Thyroid gland (tissue), 4 donors: ENCODE results near the gene TTC38.

Experiments used
- POLR2A ChIP-seq, 2 donors: fragments of 450-650 bp; IDR thresholded peaks; one replicate each; pipeline ENCODE4 v1.6.1; 2017; ENCODE audit warnings: antibody characterized with exemption in 2 of 2, mild to moderate bottlenecking in 2 of 2, moderate library complexity in 1 of 2
- TF ChIP-seq, protein P1 (sequence below), 6 experiments: fragments of 200-600 bp in 3 of 6; fragments of 450-650 bp in 3 of 6; sonication (generic) in 3 of 6; IDR thresholded peaks; one replicate each; pipeline ENCODE4 v1.5.1; 2016 to 2019; ENCODE audit warnings: antibody characterized with exemption in 6 of 6, mild to moderate bottlenecking in 2 of 6, inconsistent platforms in 1 of 6, moderate library complexity in 1 of 6

DNA sequence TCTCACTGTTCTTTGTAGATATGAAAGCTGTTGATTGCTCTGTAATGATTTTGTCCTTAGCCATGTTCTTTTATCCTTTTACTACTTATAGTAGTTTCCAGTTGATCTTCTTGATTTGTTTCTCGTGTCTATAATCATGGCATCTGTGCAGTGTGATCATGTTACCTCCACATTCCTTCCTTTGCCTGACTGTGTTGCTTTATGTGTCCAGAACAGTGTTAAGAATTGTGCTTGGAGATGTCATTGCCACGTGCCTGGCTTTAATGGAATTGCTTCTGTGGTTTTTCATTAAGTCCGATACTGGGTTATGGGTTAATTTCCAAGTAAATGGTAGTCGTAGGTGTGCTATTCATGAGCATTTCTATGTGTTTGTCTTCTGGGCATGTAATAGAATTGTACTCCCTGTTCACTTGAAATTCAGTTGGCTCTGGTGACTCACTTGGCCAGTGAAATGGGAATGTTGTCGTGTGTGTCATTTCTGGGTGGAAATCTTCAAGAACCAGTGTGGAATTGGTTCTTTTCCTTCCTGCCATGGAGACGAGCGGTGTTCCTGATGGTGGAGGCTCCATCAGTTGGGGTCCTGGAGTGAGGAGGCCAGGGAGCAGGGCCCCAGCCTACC lies 35.6 kb downstream of the TTC38 start:
- TF ChIP-seq, protein P1, sequence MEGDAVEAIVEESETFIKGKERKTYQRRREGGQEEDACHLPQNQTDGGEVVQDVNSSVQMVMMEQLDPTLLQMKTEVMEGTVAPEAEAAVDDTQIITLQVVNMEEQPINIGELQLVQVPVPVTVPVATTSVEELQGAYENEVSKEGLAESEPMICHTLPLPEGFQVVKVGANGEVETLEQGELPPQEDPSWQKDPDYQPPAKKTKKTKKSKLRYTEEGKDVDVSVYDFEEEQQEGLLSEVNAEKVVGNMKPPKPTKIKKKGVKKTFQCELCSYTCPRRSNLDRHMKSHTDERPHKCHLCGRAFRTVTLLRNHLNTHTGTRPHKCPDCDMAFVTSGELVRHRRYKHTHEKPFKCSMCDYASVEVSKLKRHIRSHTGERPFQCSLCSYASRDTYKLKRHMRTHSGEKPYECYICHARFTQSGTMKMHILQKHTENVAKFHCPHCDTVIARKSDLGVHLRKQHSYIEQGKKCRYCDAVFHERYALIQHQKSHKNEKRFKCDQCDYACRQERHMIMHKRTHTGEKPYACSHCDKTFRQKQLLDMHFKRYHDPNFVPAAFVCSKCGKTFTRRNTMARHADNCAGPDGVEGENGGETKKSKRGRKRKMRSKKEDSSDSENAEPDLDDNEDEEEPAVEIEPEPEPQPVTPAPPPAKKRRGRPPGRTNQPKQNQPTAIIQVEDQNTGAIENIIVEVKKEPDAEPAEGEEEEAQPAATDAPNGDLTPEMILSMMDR (IDR thresholded peaks at IDR 0.05) = no peak
- no peak for TF ChIP-seq POLR2A (IDR thresholded peaks at IDR 0.05)
